HK-2 (cell line): Measurements from ENCODE around the gene CREB3L2.
"Not testable (repeated sequence)": the region's sequence is repeated elsewhere in the genome, so short reads cannot be mapped to it uniquely, and the experiment has no call there.

Source experiments
- DNase-seq: peaks from one replicate; pipeline ENCODE4 v3.0.0-alpha.2; 2018; ENCODE audit not compliant: unreplicated experiment

The CREB3L2 gene

DNA sequence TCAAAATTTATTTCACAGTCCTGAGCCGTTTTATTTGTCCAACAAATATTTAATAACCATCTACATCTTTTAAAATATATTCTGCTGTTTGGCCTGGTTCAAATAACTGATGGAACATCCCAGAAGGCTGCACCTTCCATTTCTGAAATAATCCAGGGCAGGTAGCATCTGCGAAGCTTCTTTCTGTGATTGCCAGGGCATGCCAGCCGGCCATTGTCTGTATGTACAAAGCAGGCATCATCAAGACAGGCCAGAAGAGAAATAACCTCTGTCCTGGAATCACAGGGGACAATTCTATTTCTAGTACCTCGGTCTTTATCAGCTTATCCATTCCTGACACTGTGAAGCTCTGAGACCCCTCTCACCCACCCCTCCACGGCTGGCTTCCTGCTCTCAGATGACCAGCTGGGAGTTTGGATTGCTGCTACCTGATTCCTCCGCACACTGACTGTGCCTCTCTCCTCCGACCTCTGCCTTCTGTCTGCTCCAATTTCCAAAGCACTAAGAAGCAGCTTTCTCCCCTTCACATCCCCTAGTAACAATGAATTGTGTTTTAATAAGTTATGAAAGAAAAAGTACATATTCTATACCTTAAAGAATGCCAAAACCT lies 163.1 kb downstream of the CREB3L2 start:
- no peak for DNase-seq

DNA sequence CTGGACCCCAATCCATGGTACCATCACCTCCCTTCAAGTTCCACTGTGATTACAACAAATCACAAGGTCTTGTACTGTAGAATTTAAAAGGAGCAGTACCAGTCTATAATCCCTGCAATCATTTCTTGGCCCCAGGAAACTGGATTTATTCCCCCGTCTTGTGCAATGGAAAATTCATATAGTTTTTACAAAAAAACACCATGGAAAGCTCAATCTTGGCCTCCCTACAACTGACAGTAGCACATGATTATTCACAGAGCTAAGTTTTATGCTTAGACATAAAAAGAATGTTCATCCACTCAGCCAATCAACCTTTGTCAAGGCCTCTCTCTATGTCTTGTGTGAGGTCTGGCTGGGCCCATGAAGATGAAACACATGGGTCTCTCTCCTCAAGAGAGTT lies 165.3 kb downstream of the CREB3L2 start:
- DNase-seq, result no peak

DNA sequence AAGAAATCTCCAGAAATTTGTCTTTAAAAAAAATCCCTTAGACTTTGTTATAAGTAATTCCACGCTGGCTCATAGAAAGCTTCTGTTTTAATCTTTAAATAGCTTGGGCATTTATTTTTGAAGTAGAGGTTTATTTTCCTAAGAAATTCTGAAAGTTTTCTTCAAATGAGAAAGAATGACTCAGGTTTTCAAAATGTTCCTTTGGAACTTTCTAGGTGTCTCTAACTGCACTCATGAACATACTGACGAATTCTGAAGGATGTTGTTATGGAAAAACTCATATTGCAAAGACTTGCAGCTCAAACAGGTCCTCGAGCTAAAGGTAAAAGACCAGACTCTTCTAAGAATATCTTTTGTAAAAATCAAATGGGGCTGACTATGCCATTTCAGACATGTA lies 165.8 kb downstream of the CREB3L2 start:
- no peak for DNase-seq

DNA sequence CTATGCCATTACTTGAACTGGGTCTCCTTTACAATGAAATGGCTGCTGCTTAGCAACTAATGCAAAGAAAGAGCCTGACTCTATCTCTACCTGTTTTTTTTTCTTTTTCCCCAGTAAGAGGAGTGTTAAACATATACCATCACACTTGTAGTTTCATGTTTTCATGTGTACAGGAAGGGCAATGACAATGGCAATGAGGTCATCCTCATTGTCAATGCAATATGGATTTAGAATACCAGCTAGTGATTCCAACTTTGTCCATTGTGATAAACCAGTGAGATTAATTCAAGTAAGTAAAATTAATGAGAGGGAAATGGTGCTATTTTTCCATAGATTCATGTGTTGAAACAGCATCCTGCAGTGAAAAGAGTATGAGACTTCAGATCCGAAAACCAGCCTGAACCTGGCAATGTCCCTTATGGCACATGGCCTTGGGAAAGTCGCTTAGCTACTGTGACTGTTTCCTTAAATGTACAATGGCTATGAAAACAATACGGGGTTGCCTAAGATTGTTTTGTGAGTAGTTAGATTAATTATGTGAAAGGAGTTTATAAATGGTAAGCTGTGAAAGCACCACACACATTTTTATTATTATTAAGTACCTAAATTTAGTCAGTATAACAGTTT lies 166.3 kb downstream of the CREB3L2 start:
- no peak for DNase-seq

DNA sequence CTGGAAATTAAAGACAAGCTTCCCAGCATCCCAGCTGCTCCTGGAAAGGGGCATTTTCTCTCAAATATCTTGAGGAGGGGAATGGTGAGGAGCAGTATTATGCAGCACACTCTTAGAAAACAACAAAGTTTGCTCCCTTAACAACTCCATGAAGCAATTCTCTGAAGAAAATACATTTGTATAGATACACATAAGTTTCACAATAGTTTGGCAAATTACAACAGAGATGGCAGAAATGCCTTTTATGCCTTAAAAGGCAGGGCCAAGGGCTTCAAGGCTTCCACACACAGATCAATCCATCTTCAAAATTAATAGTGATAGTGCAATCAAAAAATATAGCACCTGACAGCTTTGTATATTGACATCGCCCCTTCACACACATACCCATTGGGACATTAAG lies 167.3 kb downstream of the CREB3L2 start:
- no peak for DNase-seq

DNA sequence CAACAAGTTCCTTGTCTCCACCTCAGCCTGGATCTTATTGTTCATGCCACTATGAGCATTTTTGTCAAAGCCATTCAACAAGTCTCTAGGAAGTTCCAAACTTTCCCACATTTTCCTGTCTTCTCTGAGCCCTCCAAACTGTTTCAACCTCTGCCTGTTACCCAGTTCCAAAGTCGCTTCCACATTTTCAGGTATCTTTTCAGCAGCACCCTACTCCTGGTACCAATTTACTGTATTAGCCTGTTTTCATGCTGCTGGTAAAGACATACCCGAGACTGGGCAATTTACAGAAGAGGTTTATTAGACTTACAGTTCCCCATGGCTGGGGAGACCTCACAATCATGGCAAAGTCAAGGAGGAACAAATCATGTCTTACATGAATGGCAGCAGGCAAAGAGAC lies 168.9 kb downstream of the CREB3L2 start:
- not testable (repeated sequence) for DNase-seq

DNA sequence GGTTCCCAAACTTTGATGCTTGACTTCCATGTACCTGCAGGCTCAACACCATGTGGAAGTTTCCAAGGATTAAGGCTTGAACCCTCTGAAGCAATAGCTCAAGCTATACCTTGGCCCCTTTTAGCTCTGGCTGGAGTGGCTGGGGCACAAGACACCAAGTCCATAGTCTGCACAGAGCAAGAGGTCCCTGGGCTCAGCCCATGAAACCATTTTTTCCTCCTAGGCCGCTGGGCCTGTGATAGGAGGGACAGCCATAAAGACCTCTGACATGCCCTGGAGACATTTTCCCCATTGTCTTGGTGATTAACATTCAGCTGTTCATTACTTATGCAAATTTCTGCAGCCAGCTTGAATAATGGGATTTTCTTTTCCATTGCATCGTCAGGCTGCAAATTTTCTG lies 169.5 kb downstream of the CREB3L2 start:
- DNase-seq, result no peak

DNA sequence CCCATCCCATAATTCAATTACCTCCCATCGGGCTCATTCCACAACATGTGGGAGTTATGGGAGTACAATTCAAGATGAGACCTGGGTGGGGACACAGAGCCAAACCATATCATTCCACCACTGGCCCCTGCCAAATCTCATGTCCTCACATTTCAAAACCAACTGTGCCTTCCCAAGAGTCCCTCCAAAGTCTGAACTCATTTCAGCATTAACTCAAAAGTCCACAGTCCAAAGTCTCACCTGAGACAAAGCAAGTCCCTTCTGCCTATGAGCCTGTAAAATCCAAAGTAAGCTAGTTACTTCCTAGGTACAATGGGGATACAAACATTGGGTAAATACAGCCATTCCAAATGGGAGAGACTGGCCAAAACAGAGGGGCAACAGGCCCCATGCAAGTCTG lies 170.3 kb downstream of the CREB3L2 start:
- not testable (repeated sequence) for DNase-seq

DNA sequence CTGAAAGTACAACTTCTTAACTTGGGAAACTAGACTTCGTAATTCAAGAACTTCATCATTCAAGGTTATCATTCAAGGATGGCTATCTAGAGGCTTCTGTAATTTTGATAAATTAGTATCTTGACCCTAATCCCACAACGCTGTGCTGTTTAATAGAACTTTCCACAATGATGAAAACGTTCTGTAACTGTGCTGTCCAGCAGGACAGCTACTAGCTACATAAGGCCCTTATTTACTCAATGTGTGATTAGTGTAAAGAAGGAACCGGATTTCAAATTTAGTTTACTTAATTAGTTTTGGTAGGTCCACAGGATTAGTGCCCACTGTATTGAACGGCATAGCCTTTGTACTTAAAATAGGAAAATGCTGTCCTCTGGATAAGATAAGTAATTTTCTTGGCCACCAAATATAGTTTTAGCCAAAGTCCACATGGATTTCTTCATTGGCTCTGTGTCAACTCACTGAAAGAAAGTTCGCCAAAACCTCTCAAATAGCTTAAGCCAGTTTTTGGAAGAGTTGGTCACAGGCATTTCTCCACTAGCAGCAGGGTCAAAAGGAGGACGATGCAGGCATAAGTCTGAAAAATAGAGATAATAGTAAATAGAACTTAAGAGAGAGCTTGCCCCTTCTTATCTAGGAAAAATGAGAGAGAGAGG lies 172.4 kb downstream of the CREB3L2 start:
- DNase-seq, result no peak

DNA sequence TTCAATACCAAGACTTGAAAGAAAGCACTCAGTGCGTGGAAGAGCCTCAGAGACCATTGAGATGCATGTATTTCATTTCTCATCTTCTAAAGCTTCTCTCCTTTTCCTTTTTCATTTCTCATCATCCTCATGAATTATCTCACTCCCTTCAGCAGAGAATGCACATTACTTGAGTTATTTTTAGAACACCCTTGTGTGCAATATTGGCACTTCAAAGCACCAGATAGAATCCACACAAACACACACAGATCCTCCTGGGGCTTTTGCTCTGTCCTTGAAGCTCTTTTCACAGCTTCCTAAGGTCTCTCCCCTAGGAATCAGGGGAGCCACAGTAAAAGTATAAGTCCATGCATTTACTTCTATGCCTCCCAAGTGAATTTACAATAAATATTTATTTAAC lies 173.4 kb downstream of the CREB3L2 start:
- no peak for DNase-seq

DNA sequence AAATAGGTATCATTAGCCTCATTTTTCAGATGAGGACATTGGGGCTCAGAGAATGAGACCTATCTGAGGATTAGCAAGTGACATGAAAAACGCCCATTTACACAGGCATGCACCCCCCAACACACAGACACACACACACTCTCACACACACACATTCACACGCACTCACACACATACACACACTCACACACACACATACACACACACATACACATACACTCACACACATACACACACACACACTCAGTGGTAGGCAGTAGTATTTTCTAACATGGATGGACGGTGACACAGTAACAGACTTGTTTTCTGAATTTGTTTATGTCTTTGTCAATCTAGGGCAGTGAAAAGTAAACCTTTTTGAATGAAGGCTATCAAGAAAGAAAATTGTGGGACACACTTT lies 176.4 kb downstream of the CREB3L2 start:
- DNase-seq, result no peak
